Activated CD4-positive, alpha-beta T cell treated with anti-CD3 and anti-CD28 coated beads for 1 hour (primary cell): ENCODE results near the gene RBM41.

Experiments
- DNase-seq: peaks from one replicate; pipeline ENCODE4 v3.0.0-alpha.2; 2020

RBM41 gene

GRCh38 chrX:107025545-107025944 is 93.1 kb downstream of the RBM41 start:
- DNase-seq: no peak

GRCh38 chrX:107014936-107015335 is 103.7 kb downstream of the RBM41 start:
- no peak for DNase-seq
